ENCODE measurements around the gene LYRM9.

DNA sequence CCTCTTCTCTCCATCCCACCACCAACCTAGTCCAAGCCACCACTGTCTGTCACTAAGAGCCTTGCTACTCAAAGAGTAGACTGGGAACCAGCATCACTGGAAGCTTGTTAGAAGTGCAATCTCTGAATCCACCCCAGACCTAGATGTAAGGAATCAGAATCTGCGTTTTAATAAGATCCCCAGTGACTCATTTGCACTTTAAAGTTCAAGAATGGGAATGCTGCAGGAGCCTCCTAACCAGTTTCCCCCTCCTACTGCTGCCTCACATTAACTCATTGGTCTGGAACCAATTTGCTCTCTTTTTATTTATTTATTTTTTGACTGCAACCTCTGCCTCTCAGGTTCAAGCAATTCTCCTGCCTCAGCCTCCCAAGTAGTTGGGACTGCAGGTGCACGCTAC lies 19.8 kb upstream of the LYRM9 start:
- TF ChIP-seq CTCF (IDR thresholded peaks at IDR 0.05) (no peak), EP300 (IDR thresholded peaks at IDR 0.05) (no peak), POLR2A (IDR thresholded peaks at IDR 0.05) (no peak), POLR2AphosphoS5 (IDR thresholded peaks at IDR 0.05) (no peak)

All from sigmoid colon (tissue), 4 donors.